PFSK-1 (cell line): ENCODE measurements around the gene ARSG.

Experiments used
- FOXP2 ChIP-seq: optimal IDR thresholded peaks from 2 replicates; pipeline ENCODE3; 2011; ENCODE audit warnings: borderline replicate concordance, control low read depth, inconsistent platforms; ENCODE audit not compliant: insufficient read depth; ENCODE audit errors: extremely low read length, extremely low read depth
- POLR2AphosphoS5 ChIP-seq: IDR thresholded peaks from 2 replicates; pipeline ENCODE4 v1.6.1; 2012; ENCODE audit warnings: low read depth, mild to moderate bottlenecking, control low read depth, low read length, moderate library complexity
- SIN3A ChIP-seq: IDR thresholded peaks from 2 replicates; pipeline ENCODE4 v1.6.1; 2012; ENCODE audit warnings: mild to moderate bottlenecking, low read length, moderate library complexity, borderline replicate concordance; ENCODE audit not compliant: insufficient read depth
- TAF1 ChIP-seq: IDR thresholded peaks from 2 replicates; pipeline ENCODE4 v1.6.1; 2012; ENCODE audit warnings: low read length, control low read depth, borderline replicate concordance; ENCODE audit not compliant: insufficient read depth
- TF ChIP-seq, protein P1 (sequence below), 2 experiments: IDR thresholded peaks; 2 replicates each; pipeline versions ENCODE4 v1.6.1 to v1.8.0; 2011 to 2012; ENCODE audit warnings: low read depth in 2 of 2, low read length in 2 of 2, control low read depth in 1 of 2, inconsistent platforms in 1 of 2, mild to moderate bottlenecking in 1 of 2, moderate library complexity in 1 of 2; ENCODE audit not compliant: insufficient read depth in 1 of 2

Gene ARSG

DNA sequence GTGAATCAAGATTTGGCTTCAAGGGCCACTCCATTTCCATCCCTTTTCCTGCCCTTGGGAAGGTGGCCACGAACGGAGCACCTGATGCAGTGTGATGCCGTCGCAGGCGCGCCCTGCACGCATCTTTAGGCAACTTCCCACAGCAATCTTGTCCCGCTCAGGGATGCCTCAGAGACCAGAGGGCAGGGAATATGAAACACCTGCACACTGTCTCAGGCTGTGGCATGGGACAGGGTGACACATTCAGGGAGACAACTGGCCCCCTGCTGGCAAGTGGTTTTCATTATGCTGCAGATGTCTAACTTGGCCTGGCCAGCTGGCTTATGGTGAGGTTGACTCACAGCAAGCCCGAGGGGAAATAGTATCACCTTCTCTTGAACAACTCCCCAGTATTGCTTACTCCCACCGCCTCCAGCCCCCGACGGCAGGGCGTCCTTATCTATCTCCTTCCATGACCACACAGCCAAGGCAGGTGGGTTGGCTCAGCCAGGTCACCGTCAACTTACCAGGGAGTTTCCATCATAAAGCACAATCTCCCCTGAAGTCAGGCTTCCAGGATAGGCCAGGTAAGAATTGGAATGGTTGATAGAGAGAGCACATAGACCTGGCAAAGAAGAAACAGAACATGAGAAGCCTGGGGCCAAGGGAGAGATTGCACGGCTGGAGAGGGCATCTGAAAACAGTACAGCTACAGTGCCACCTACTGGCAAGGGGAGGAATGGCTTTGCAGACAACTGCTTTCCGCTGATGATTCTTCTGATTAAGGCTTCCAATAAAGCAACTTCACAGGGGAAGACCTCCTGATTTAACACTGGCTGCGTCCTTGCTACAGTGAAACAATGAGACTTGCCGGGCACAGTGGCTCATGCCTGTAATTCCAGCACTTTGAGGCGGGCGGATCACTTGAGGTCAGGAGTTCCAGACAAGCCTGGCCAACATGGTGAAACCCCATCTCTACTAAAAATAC, 144.9 kb downstream of the ARSG start:
- TF ChIP-seq, protein P1, sequence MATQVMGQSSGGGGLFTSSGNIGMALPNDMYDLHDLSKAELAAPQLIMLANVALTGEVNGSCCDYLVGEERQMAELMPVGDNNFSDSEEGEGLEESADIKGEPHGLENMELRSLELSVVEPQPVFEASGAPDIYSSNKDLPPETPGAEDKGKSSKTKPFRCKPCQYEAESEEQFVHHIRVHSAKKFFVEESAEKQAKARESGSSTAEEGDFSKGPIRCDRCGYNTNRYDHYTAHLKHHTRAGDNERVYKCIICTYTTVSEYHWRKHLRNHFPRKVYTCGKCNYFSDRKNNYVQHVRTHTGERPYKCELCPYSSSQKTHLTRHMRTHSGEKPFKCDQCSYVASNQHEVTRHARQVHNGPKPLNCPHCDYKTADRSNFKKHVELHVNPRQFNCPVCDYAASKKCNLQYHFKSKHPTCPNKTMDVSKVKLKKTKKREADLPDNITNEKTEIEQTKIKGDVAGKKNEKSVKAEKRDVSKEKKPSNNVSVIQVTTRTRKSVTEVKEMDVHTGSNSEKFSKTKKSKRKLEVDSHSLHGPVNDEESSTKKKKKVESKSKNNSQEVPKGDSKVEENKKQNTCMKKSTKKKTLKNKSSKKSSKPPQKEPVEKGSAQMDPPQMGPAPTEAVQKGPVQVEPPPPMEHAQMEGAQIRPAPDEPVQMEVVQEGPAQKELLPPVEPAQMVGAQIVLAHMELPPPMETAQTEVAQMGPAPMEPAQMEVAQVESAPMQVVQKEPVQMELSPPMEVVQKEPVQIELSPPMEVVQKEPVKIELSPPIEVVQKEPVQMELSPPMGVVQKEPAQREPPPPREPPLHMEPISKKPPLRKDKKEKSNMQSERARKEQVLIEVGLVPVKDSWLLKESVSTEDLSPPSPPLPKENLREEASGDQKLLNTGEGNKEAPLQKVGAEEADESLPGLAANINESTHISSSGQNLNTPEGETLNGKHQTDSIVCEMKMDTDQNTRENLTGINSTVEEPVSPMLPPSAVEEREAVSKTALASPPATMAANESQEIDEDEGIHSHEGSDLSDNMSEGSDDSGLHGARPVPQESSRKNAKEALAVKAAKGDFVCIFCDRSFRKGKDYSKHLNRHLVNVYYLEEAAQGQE (IDR thresholded peaks at IDR 0.05; ENCODE audit: insufficient read depth in 1 of 2, low read depth in 2 of 2, low read length in 2 of 2) = no peak
- no peak for TF ChIP-seq FOXP2
- TF ChIP-seq SIN3A = no peak
- no peak for TF ChIP-seq TAF1
- no peak for TF ChIP-seq POLR2AphosphoS5

DNA sequence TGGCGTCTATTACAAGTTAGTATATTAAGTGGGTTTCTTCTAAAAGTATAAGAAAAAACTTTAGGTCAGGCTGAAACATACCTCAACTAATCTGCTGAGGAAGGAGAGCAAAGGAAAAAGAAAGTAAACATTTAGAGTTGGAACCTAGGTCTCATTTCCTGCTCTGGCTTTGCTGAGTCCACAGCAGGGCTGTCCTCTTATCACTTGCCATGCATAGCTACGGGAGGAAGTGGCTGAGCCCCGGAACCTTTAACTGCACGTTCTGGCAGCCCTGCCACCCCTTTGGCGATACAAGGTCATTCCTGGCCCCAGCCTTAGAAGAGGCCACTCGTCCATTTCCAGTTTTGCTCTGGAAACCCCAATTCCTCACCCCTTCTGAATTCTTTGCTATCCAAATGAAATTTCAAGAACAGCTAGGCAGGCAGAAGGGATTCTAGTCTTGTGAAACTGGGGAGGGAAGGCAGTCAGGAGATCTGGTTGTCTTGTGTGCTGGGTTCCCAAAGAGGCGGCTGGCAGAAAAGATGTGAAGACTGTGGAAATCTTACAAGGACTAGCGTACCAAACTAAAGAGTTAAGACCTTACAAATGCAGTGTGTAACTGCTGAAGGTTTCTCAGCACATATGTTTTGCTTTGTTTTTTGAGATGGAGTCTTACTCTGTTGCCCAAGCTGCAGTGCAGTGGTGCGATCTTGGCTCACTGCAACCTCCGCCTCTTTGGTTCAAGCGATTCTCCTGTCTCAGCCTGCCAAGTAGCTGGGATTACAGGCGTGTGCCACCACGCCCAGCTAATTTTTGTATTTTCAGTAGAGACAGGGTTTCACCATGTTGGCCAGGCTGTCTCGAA, 146.9 kb downstream of the ARSG start:
- no peak for TF ChIP-seq FOXP2
- no peak for TF ChIP-seq SIN3A
- no peak for TF ChIP-seq POLR2AphosphoS5
- TF ChIP-seq, protein P1 (IDR thresholded peaks at IDR 0.05; ENCODE audit: insufficient read depth in 1 of 2, low read depth in 2 of 2, low read length in 2 of 2) = no peak
- no peak for TF ChIP-seq TAF1

DNA sequence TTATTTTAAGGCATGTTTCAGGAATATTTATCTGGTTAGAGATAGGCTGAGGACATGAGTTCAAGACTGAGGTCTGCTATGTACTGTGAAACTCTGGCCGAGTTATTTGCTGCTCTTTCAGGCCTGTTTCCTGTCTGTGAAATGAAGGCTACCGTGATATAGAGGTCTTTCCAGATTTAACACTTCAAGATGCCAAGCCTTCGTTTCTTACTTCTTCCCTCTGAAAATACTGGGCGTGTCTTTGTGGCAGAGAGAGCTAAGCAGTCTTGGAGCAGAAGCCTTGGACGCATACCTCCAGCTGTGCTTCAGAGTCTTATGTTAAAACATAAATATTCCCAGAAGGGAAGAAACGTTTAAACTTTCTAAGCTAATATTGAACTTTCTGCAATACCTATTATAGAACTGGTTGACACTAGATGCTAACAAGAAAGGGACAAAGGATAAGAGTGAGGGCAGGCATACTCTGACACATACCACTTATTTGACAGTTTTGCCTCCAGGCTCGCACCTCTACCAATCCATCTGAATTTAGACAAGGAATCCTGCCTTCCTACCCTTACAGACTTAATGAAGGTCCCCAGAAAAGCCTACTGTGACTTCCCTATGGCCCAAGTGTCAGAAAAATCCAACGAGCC, 148.5 kb downstream of the ARSG start:
- no peak for TF ChIP-seq SIN3A
- no peak for TF ChIP-seq POLR2AphosphoS5
- TF ChIP-seq FOXP2 = no peak
- TF ChIP-seq, protein P1 (IDR thresholded peaks at IDR 0.05; ENCODE audit: insufficient read depth in 1 of 2, low read depth in 2 of 2, low read length in 2 of 2) = no peak
- TF ChIP-seq TAF1 = no peak

DNA sequence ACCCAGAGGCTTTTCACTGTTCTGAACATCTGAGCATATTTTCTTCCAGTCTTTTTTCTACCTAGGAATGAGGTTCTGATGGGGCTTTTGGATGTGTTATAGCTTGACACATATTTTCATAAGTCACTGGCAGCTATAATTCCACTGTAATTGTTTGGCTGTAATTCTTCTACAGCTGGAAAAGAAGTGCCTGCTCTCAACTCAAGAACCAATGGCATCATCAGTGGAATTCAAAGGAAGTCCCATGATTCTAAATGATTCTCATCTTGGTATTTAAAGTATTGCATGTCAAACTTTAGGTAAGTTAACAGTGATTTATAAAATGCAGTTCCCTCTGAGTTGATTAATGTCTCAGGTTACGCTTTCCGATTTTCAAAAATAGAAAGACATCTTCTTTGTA, 149.2 kb downstream of the ARSG start:
- TF ChIP-seq SIN3A = no peak
- TF ChIP-seq, protein P1 (IDR thresholded peaks at IDR 0.05; ENCODE audit: insufficient read depth in 1 of 2, low read depth in 2 of 2, low read length in 2 of 2) = no peak
- TF ChIP-seq POLR2AphosphoS5 = no peak
- no peak for TF ChIP-seq TAF1
- no peak for TF ChIP-seq FOXP2
